NOMO-1 treated with dmso at 0.1 percent for 144 hours (cell line): ENCODE data around the gene PARP16.
"Not testable (repeated sequence)": the region's sequence is repeated elsewhere in the genome, so short reads cannot be mapped to it uniquely, and the experiment has no call there.

Source experiments
- DNase-seq: peaks from one replicate; lab custom pipeline; 2025; ENCODE audit not compliant: unreplicated experiment; lab: John Stamatoyannopoulos, UW

Gene PARP16

GRCh38 chr15:65245096-65245856 is 41.4 kb downstream of the PARP16 start:
- no peak for DNase-seq

GRCh38 chr15:65244638-65245037 is 42.0 kb downstream of the PARP16 start:
- DNase-seq, result no peak

- not testable (repeated sequence) for DNase-seq
These were observed 50.2 kb downstream of the PARP16 start for GRCh38 chr15:65236443-65236842.

- DNase-seq, result no peak
These were observed 53.0 kb downstream of the PARP16 start for GRCh38 chr15:65233696-65234095.

GRCh38 chr15:65232520-65232919 is 54.2 kb downstream of the PARP16 start:
- no peak for DNase-seq

- no peak for DNase-seq
These were observed 55.4 kb downstream of the PARP16 start for GRCh38 chr15:65231306-65231705.

GRCh38 chr15:65226901-65227300 is 59.8 kb downstream of the PARP16 start:
- not testable (repeated sequence) for DNase-seq

- no peak for DNase-seq
These were observed 60.5 kb downstream of the PARP16 start for GRCh38 chr15:65226221-65226620.

- peak; percentile 23 for DNase-seq
These were observed 62.7 kb downstream of the PARP16 start for GRCh38 chr15:65223996-65224395.

GRCh38 chr15:65222891-65223290 is 63.8 kb downstream of the PARP16 start:
- DNase-seq, result no peak

- no peak for DNase-seq
These were observed 65.0 kb downstream of the PARP16 start for GRCh38 chr15:65221697-65222096.

GRCh38 chr15:65219137-65219536 is 67.5 kb downstream of the PARP16 start:
- DNase-seq, result no peak

GRCh38 chr15:65217526-65218482 is 68.9 kb downstream of the PARP16 start:
- no peak for DNase-seq

- DNase-seq, result no peak
These were observed 71.2 kb downstream of the PARP16 start for GRCh38 chr15:65215496-65215895.

- no peak for DNase-seq
These were observed 72.7 kb downstream of the PARP16 start for GRCh38 chr15:65214010-65214409.

GRCh38 chr15:65213241-65213640 is 73.4 kb downstream of the PARP16 start:
- DNase-seq, result no peak

- DNase-seq, result no peak
These were observed 74.6 kb downstream of the PARP16 start for GRCh38 chr15:65212097-65212496.

GRCh38 chr15:65211482-65211982 is 75.2 kb downstream of the PARP16 start:
- no peak for DNase-seq

- no peak for DNase-seq
These were observed 75.8 kb downstream of the PARP16 start, which contains the start of gene CILP for GRCh38 chr15:65210770-65211481. Gene CILP (minus strand): TSS chr15:65211473. CDS start chr15:65209755, 1,718 bp downstream.

- DNase-seq, result no peak
These were observed 76.7 kb downstream of the PARP16 start for GRCh38 chr15:65209701-65210643.
